ENCODE data around the gene TBC1D17. TPM values are rescaled to one million over a fixed set of nuclear protein-coding genes. Genes with fewer than 3 reads are reported as not detected.

Gene TBC1D17
- total RNA-seq, 2 donors from 2014 or later = 33.0 to 51.4 TPM

DNA sequence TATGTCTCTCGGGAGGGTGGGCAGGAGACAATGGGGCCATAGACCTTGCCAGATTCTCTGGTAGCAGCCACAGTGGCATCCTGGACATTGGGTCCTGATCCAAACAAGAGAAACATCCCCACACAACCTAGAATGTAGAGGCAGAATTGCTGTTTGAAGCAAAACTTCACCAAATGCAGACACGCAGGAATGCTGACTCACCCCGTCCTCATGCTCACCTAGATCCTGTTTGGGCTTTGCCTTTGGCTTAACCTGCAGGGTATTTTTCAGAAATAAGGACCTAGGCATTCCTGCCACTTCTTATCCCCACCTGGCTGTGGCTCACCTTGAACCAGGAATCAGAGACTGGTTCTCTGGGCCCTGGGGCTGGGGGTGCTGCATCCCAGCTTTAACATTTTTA lies 7.3 kb downstream of the TBC1D17 start:
- H3K27ac ChIP-seq = no peak overlapping the region
- H3K27me3 ChIP-seq (replicated peaks; ENCODE audit: insufficient read depth) = no peaks in the 10 kb centered on the region
- TF ChIP-seq POLR2A (IDR thresholded peaks at IDR 0.05) (no peak), POLR2AphosphoS5 (IDR thresholded peaks at IDR 0.05) (no peak)
- TF ChIP-seq, protein P1, sequence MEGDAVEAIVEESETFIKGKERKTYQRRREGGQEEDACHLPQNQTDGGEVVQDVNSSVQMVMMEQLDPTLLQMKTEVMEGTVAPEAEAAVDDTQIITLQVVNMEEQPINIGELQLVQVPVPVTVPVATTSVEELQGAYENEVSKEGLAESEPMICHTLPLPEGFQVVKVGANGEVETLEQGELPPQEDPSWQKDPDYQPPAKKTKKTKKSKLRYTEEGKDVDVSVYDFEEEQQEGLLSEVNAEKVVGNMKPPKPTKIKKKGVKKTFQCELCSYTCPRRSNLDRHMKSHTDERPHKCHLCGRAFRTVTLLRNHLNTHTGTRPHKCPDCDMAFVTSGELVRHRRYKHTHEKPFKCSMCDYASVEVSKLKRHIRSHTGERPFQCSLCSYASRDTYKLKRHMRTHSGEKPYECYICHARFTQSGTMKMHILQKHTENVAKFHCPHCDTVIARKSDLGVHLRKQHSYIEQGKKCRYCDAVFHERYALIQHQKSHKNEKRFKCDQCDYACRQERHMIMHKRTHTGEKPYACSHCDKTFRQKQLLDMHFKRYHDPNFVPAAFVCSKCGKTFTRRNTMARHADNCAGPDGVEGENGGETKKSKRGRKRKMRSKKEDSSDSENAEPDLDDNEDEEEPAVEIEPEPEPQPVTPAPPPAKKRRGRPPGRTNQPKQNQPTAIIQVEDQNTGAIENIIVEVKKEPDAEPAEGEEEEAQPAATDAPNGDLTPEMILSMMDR (IDR thresholded peaks at IDR 0.05) = no peak
- DNase-seq (ENCODE audit: low spot score) = no peak
- H3K36me3 ChIP-seq = peaks cover 22 to 45% of the 10 kb centered on the region in 2 donors
- no peaks in the 10 kb centered on the region for H3K4me1 ChIP-seq (replicated peaks)
- 88% methylated on average over 3 of the region's 3 CpGs for WGBS
- intact Hi-C loops (cut with DNase I) = no loop called here
- no peaks in the 10 kb centered on the region for H3K9me3 ChIP-seq
- H3K4me3 ChIP-seq = no peak overlapping the region

DNA sequence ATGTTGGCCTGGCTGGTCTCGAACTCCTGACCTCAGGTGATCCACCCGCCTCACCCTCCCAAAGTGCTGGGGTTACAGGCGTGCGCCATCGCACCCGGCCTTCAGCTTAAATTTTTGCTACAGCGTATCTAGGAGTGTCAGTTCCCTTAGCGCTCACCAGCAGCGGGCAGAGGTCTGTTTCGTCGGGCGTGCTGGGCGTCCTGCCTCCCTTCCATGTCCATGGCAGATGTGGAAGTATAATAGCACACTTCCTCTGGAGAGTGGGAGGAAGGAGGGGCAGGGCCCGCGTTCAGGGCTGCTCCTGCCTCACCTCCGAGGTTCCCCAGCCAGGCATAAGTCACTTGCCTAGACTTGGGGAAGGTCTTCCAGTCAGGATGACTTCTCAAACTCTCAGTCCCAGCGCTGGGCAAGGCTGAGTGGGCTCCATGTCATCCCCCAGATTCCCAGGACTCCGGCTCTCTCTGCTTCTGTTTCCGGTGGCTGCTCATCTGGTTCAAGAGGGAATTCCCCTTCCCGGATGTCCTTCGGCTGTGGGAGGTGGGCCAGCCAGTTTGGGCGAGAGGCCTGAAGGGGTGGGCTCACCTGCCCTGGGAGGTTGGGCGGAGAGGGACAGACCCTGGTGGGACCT lies 9.6 kb downstream of the TBC1D17 start:
- no peak for TF ChIP-seq POLR2AphosphoS5 (IDR thresholded peaks at IDR 0.05)
- TF ChIP-seq, protein P1 (IDR thresholded peaks at IDR 0.05) = no peak
- TF ChIP-seq POLR2A (IDR thresholded peaks at IDR 0.05) = no peak
- 66% methylated on average over 20 of the region's 23 CpGs for WGBS
- intact Hi-C loops (cut with DNase I) = no loop called here
- DNase-seq (ENCODE audit: low spot score) = no peak
- Histone ChIP-seq H3K4me3 (no peak overlapping the region), H3K27me3 (replicated peaks; ENCODE audit: insufficient read depth) (no peaks in the 10 kb centered on the region), H3K9me3 (no peaks in the 10 kb centered on the region), H3K36me3 (peaks cover 16 to 27% of the 10 kb centered on the region in 2 donors), H3K27ac (no peak overlapping the region), H3K4me1 (replicated peaks) (no peaks in the 10 kb centered on the region)

DNA sequence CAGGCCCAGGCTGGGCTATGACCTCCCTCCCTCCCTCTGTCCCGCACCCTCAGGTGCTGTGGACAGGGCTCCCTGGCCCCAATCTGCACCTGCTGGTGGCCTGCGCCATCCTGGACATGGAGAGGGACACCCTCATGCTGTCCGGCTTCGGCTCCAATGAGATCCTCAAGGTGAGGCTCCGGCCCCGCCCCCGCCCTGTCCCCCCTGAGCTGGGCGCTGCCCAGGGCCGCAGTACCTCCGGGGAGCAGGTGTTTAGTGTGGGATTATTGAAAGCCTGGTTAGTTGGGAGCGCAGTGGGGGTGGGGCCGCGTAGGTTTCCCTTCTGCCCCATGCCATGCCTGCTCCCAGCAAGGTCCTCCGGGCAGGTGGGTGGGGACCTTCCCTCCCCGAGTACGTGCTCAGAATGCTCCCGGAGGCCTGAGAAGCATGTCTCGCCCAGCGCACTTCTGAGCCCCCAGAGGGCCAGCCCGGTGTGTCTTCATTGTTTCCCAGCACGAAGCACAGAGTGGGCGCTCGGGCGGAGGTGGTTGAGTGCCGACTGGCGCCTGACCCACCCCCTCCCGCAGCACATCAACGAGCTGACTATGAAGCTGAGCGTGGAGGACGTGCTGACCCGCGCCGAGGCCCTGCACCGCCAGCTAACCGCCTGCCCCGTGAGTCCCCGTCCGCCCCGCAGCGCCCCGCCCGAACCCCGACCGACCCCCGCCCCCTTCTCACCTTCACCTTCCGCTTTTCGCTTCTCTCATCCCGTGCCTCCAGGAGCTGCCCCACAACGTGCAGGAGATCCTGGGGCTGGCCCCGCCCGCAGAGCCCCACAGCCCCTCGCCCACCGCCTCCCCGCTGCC lies 10.4 kb downstream of the TBC1D17 start:
- Histone ChIP-seq H3K4me1 (replicated peaks) (no peaks in the 10 kb centered on the region), H3K9me3 (no peaks in the 10 kb centered on the region), H3K36me3 (peaks cover 9 to 20% of the 10 kb centered on the region in 2 donors), H3K27me3 (replicated peaks; ENCODE audit: insufficient read depth) (no peaks in the 10 kb centered on the region), H3K27ac (no peak overlapping the region), H3K4me3 (no peak overlapping the region)
- TF ChIP-seq, protein P1 (IDR thresholded peaks at IDR 0.05) = no peak
- no peak for TF ChIP-seq POLR2AphosphoS5 (IDR thresholded peaks at IDR 0.05)
- TF ChIP-seq POLR2A (IDR thresholded peaks at IDR 0.05) = no peak
- intact Hi-C loops (cut with DNase I) = no loop called here
- DNase-seq (ENCODE audit: low spot score) = no peak
- 81% methylated on average over 50 of the region's 54 CpGs for WGBS

DNA sequence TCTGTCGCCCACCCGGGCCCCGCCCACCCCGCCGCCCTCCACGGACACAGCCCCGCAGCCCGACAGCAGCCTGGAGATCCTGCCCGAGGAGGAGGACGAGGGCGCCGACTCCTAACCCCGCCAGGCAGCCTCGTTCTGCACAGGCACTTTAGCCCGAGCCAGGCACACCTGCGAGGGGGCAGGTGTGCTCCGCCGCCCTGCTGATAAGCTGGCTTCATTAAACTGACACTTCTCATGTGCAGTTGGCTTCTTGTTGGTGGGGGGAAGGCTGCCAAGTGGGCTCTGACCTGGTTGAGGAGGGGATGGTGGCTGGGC lies 11.0 kb downstream of the TBC1D17 start:
- intact Hi-C loops (cut with DNase I) = no loop called here
- H3K27ac ChIP-seq = no peak overlapping the region
- whole genome bisulfite sequencing = 71% methylated on average over 15 of the region's 18 CpGs
- H3K27me3 ChIP-seq (replicated peaks; ENCODE audit: insufficient read depth) = no peaks in the 10 kb centered on the region
- H3K36me3 ChIP-seq = peaks cover 4 to 14% of the 10 kb centered on the region in 2 donors
- TF ChIP-seq, protein P1 (IDR thresholded peaks at IDR 0.05) = no peak
- TF ChIP-seq POLR2A (IDR thresholded peaks at IDR 0.05) (no peak), POLR2AphosphoS5 (IDR thresholded peaks at IDR 0.05) (no peak)
- no peak for DNase-seq (ENCODE audit: low spot score)
- H3K4me1 ChIP-seq (replicated peaks) = no peaks in the 10 kb centered on the region
- no peaks in the 10 kb centered on the region for H3K9me3 ChIP-seq
- H3K4me3 ChIP-seq = no peak overlapping the region
